Superior temporal gyrus (tissue), 1 donor: Measurements from ENCODE around the gene CLCN5.

ENCODE experiments used
- DNase-seq: peaks from one replicate; pipeline ENCODE4 v3.0.0-alpha.2; 2016; ENCODE audit errors: extremely low spot score

CLCN5 gene

DNA sequence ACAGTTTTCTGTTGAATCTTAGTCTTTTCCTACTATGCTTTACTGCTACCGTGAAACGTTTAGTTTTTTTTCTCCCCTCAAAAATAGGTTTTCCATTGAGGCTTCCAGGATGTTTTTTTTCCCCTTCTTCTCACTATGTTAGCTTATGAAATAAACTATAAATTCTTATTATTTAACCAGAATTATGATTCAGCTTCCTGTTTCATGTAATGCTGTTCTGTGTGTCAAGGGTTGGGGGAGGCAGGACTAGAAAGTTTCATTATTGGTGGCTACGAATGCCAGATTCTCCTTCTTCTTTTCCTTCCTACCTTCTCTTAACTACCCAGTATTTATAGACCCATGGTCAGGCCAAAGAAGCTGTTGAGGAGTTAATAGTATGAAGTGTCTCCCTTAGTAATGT, 11.8 kb downstream of the CLCN5 start:
- no peak for DNase-seq

DNA sequence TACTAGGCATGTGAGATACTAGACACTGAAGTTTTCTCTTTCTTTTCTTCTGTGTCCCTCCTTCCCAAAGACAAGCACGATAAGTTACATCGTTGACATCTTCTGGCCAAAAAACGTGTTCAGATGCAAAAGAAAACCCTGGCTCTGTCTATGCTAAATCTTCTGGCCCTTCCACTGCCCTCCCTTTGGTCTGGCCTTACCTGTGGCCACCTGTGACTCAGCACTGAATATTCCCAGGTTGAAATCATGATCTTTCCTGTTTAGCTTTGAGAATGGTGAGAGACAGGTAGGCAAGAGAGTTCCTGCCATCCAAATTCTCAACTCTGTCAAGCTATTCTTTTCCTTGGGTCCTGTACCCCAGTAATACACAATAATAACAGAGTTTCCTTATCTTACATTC, 12.3 kb downstream of the CLCN5 start:
- DNase-seq: no peak

DNA sequence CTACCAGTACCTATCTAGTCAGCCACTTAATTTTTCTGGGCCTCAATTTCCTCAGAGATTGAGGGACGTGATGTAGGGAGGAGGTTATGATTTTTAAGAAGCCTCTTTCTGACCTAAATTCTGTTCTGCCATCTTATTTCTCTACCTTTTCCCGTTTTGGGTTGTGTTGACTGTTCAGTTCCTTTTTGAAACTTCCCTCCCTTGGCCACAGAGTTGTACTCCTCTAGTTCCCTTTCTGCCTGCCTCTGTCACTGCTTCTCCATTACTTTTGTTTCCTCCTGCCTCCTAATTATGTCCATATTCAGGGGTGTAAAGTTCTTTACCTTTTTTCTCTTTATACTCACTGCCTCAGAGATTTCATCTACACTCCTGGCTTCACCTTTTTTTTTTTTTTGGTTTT, 25.4 kb downstream of the CLCN5 start:
- no peak for DNase-seq

DNA sequence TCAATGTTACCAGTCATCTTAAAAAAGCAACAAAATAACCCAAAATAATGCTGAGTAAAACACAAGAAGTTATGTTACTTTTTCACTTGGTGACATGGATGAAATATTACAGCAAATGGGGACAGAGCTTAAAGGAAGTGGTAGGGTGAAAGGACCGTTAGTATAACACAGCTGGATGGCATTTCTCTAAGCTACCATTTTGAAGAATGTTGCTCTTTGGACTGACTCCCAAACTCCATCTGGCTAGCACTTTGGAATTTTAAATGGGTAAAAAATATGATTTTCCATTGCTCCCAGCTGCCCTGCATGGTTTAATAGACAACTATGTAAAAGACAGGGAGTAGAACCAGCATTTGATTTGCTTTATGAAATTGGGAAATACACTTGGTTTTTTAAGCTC, 27.6 kb downstream of the CLCN5 start:
- no peak for DNase-seq

DNA sequence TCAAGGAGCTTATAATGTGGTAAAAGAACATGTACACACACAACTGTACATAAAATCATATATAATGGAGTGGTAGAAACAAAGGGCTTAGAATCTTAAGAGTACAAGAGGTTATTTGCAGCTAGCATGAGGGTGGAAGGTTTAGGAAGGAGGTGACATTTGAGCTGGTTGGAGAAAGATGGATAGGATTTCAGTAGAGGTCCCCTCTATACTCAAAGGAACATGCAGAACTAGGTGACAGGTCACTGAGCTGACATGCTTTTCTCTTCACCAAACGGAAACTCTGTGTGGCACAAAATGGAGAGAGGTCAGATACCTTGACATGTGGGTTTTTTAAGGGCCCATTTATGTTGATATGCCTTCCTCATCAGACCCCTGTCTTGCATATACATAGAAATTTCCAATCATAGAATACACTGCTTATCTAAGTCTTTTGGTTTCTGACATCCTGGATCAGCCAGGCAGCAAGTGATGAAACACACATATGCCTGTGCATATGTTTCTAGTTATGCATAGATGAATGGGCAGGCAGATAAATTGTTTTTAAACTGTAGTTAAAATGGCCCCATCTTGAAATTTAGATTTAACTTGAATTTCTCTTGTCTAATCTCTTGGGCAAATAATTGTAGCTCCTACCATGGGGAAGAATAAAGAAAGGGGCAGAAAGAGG, 29.3 kb downstream of the CLCN5 start:
- DNase-seq: no peak

DNA sequence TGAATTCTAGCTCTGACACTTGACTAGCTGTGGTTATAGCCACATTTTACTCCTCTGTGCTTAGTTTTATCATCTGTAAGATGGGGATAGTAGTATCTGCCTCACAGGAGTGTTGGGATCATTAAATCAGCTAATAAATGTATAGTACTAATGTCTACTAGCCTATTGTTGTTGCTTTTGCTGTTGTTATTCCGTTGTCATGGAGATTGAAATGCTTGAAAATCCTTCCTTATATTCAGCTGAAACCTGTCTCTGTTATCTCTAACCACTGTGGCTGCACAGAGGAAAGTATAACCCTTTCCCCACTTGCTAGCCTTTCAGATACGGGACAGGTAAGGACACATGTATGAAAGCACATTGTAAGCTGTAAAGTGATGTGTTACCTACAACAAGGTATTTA, 33.9 kb downstream of the CLCN5 start:
- DNase-seq: no peak

DNA sequence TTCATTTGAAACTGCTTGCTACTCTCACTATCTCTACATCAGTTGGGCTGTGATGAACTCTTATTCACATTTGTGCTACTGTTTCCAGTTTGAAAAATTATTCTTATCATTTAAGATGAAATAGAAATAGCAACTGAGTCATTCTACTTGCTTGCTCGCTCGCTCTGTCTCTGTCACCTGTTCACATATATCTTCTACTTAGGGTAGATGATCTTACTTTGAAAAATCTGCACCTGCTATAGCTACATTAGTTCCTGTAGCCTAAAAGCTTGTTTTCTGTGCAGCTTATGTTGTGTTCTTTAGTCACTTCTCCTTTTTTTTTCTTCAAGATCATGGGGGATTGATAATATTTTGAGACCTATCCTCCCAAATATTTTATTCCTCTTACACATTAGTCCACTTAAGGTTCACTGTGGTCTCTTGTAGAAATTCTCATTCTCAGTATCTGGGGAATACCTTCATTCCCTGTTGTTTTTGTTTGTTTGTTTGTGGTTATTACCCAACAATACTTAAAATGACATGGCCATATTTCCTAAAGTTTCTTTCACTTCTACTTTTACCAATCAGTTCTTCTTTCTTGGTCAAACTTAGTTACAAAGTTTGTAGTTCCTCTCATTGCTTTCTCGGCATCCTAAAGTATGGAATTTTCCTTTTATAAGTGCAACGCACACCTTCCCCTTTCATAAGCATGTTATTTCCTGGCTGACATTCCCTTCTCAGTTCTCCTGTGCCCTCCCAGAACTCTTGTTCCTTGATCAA, 36.5 kb downstream of the CLCN5 start:
- no peak for DNase-seq

DNA sequence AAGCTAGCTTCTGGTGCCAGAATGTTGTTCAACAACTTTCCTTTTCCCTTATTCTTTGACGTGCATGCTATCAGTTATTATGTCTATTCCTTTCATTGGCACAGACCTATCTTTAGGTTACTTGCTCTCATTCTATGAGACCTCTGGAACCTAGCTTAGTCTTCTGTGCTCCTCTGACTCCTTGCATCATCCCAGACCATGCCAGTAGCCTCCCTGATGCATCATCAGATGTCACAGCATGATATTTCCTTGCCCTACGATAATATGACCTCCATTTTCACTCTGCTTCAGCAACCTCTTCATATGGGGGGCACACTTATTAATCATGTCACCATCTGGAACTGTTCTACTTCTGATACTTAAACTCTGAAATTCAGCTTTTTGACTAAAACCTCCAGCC, 37.2 kb downstream of the CLCN5 start:
- DNase-seq: no peak

DNA sequence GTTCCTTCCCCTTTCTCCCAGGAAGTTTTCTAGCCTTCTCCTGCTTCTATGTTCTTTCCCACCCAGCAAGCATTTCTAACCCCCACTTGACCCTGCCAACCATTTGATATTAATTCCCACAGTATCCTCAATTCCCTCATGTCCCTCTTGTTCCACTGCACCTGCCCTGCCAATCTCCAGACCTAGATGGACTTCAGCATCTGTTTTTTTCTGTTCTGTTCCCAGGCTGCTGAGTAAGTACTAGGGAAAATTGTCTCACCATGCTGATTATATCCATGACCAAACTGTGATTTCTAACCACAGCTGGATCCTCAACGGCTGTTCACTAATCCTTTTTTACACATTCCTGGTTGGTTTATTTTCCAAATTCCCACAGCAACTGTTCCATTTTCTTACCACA, 37.7 kb downstream of the CLCN5 start:
- DNase-seq: no peak

DNA sequence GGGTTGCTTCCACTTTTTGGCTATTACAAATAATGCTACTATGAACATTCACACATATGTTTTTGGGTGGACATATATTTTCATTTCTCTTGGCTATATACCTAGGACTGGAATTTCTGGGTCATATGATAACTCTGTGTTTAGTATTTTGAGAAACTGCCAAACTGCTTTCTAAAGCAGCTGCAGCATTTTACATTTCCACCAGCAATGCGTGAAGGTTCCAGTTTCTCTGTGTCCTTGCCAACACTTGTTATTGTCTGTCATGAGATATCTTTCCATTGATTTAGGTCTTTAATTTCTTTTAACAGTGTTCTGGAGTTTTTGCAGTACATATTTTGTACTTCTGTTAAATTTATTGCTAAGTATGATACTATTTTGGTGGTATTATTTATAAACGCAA, 48.3 kb downstream of the CLCN5 start:
- no peak for DNase-seq

DNA sequence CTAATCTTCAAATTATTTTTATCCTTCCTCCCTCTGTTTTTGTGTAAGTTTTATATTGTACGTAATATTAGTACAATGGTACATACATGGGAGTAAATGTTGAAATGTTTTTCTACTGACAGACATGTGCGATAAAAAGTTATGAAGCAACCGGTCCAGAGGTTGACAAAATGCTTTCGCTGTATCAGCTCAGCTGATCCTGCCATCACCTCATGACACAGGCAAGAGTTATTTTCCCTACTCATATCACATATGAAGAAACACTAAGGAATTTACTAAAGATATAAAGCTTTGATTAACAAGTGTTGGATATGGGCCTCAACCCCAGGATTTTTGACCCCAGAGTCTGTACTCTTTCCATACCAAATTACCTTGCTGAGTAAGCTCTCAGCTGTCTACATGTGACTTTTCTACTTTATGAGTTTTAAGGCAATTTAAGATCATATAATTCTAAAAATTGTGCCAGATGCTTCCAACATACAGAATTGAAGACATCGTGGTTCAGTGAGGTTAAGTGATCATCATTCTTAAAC, 50.0 kb downstream of the CLCN5 start:
- no peak for DNase-seq

DNA sequence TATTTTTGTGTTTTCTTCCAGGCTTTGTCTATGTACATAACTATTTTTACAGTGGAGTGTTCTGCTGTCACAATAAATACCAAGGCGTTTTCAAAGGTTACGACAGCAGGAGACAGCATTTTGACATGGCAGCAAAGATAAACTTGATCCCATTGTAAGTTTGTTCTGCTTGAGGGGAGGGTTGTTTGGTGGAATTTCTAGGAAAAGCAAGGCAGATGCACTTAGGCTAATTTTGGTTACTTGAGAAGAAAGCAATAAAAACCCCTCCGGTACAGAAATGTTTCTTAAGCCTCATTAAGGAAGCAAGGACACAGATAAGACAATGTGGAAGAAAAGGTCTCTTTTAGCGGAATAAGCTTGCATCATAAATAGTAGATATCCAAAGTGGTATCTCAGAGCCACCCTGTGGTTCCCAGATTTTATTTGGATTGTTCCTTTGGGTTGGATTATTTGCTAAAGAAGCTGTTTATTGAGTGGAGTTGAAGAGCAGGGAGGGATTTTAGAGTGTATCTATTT, 54.3 kb downstream of the CLCN5 start:
- no peak for DNase-seq

DNA sequence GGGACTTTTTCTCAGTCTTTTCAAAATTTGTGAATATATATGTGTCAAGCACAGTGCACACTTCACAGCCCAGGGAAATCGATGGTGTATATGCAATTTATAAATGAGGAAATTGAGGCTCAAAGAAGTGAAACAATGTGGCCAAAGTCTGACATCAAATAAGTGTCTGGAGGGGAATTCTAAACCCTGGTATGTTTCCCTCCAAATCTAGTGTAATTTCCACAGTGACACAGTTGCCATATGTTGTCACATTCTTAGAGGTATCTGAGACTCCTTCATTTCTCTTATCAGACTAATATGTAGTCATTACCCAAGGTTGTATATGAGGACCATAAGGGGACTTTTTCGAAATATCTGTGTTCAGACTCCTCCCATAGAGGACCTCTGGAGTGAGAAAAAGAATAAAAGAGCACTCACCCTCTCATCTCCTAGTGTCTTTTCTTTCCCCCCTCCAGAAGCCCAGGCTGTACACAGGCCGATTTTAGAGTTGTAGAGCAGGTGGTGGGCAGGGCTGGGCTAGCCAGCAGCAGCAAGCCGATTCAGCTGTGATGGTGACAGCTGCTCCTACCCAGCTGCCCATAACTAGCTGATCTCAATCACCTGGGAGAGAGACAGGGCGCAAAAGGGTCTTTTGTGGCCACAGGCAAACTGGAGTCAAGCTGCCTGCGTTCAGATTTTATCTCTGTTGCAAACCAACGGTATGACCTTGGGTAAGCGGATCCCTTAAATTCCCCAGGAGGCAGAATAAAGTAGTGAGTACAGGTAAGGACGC, 55.1 kb downstream of the CLCN5 start:
- no peak for DNase-seq

DNA sequence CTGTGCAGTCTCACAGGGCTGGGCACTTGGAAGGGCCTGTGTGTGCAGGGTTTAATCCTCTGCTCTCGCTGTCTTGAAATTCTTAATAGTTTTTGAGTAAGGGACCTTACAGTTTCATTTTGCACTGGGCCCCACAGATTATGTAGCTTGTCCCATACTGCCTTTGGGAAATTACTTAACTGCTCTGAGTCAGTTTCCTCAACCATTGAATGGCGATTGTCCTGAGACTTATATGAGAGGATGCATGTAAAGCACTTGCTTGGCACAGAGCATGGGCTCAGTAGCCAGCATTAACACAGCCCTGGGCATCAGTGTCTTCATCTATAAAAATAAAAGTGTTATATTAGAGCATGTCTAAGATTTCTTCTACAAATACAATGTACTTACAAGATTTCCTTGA, 55.8 kb downstream of the CLCN5 start:
- no peak for DNase-seq

DNA sequence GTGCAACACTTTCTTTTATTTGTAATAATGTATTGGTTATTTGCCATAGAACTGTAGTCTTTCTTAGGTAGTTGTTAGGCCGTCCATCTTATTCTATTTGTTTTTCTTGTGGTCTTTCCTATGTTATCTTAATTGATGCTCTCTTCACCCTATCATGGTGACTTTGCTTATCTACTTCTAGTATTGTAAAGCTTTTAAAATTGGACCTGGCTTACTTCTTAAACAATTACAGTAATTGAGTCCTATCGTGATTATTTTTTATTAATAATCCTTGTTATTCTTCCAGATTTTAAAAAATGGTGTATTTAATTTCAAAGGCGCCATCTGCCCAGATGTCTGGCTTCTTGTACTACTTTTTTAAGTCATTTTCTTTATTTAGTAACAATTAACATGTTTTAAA, 63.7 kb downstream of the CLCN5 start:
- DNase-seq: no peak

DNA sequence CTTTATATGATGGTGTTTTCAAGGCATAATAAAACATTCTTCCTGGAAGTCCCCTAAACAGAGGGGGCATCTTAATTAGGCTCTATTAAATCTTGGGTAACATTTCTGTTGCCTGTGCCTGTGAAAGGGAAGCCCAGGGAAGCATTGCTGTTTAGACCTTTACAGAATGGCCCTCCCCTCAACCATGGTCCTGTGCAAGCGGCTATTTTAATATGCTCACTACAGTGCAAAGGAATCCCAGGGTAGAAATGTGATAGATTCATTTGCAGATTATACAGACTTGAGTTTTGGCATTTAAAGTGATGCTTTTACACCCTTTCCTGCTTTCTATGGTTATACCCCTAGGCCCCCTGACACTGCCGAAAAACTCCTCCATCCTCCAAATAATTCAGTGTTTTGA, 65.3 kb downstream of the CLCN5 start:
- DNase-seq: no peak

DNA sequence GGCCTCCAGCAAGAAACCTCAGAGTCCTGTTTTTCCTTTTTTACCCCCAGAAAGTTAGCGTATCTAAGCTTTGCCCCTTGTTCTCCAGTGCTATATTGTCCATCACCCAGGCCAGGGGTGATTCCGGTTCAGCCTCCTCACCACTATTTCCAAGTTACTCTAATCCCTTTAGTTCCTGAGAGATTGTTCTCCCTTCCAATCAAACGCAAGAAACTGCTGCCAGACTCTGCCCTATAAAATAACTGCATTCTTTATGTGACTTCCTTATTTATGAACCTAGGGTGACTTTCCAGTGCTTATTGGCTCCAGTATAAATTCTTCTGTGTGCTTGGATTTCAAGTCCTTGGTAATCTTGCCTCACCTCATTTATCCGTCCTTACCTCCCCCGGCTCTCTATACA, 65.7 kb downstream of the CLCN5 start:
- DNase-seq: no peak

DNA sequence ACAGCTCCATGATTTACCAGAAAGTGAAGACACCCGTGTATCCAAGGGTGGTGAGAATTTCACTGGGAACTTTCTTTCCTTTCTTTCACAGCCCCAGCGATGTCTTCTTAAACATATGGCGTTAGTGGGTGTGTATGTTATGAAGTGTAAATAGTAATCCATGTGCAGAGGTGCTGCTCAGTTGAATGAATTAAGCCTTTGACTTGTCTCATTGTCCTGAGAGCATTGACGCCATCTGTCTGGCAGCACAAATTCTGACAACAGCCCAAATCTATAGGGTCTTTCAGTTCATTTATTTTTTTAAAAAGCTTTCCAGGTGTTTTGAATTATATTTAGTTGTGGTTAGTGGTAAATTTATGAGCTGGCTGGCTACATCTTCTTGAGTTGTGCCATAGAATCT, 69.4 kb downstream of the CLCN5 start:
- no peak for DNase-seq

DNA sequence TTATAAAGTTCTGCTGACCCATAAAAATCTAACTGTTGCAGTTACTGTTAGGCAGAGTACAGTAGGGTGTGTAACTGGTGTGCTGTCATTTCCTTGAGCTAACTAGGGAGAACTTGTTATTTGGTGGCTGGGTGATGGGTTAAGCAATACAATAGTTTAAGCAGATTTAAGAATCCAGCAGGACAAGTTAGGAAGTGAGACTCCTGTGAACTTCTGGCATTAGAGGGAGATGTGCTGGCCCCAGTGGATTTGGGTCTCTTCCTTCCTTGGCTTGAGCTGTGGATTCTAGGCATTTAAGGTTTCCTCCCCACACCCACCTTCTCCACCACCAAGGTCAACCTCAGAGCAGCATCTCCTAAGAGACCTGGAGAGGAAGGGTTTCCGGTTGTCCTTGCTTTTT, 70.5 kb downstream of the CLCN5 start:
- no peak for DNase-seq

DNA sequence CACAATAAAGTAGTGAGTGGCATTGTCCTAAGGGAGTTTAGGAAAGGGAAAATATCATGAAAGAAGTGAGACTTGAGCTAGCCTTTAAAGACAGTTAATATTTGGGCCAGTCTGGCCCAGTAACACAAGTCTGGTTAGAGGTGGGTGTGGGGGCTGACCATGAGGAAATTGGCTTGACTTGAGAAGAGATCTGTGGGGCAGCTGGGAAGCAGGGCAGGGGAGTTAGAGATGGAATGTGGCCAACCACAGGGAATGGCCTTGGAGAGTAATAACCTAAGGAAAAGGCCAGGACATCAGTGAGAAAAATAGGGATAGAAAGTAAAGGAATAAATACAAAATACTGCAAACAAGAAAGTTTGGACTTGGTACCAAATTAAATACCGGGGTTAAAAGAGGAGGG, 71.3 kb downstream of the CLCN5 start:
- DNase-seq: no peak

DNA sequence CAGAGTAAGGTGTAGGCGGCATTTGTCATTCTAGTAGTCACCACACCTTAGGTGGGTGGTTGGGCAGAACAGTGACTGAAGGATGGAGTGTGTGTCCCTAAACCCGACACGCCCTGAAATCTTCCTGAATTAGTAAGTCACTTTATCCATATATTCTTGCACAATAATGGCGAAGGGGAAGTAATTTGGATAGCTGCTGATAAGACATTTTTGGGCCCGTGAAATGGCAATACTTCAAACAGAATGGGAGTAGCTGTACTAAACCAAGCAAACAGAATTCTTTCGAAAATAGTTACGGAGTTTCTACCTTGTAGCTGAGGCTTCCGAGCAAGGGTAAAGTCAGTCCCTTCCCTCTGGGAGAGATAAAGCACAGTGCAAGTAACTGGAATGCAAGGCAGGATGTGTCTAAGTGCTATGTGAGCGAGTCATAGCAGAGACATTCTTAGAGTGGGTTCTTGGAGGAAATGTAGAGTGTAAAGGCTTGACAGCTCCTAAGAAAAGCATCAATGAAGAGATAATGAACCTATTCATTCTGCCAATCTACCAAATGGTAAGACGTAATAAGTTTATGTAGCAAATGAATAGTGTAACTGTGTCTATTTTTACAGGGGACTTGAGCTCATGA, 72.8 kb downstream of the CLCN5 start:
- no peak for DNase-seq
